Stomach (tissue), 4 donors: ENCODE measurements around the gene STAMBPL1.

ENCODE experiments used
- CTCF ChIP-seq, 7 experiments: fragments of 450-650 bp in 4 of 7; fragments of 200-600 bp in 3 of 7; sonication (generic) in 3 of 7; IDR thresholded peaks; one replicate each; pipeline ENCODE4 v1.5.1; 2016 to 2019; ENCODE audit warnings: antibody characterized with exemption in 7 of 7, control low read depth in 2 of 7, mild to moderate bottlenecking in 1 of 7
- EP300 ChIP-seq: sonication (generic); formaldehyde crosslinking; IDR thresholded peaks from one replicate; pipeline ENCODE4 v1.6.1; 2017; ENCODE audit warnings: antibody characterized with exemption

DNA sequence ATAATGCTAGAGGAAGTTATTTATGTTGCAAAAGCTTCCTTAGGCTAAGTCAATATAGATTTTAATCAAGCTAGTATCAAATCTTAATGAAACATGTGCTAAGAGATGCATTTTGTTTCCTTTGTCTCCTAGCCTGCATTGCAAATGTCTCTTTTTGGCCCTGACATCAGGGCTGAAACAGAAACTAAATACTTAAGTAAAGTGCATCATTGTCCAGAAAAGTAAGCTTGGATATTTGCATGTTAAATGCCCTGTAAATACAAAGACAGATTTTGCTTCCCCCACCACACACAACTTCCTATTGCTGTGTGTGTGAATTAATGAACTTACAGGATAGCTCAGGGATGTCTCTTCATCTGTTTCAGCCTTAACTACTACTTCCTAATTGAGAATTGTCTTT is 10.0 kb upstream of the STAMBPL1 start:
- no peak for TF ChIP-seq EP300
- no peak for TF ChIP-seq CTCF (IDR thresholded peaks at IDR 0.05)
